NCI-H1105 (cell line): ENCODE measurements around the gene PPP1R12A.

Experiments
- DNase-seq: peaks from one replicate; lab custom pipeline; 2025; lab: John Stamatoyannopoulos, UW

Gene PPP1R12A

DNA sequence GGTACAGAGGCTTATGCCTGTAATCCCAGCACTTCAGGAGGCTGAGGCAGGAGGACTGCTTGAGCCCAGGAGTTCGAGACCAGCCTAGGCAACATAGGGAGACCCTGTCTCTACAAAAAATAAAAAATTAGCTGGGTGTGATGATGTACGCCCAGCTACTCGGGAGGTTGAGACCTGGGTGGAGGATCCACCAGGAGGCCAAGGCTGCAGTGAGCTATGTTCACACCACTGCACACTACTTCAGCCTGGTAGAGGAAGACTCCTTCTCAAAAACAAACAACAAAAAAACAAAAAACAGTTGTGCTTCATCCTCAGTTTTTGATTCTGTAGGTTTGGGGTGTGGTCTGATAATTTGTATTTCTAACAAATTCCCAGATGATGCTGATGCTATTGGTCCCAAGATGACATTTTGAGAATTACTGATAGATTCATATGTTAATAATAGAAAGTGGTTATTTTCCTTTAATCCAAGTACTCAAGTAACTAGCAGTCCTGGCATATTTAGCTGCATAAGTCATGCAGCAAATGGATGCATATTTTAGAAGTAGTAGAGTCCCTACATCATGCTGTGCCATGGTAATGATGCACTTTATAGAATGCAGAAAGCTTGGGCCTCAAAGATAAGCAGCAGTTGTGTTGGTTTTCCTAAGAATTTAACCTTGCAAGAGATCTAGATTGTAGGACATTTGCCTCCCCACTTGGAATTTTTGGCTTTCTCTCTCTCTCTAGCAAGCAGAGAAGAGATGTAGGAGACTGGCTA lies 168.0 kb downstream of the PPP1R12A start:
- no peak for DNase-seq

DNA sequence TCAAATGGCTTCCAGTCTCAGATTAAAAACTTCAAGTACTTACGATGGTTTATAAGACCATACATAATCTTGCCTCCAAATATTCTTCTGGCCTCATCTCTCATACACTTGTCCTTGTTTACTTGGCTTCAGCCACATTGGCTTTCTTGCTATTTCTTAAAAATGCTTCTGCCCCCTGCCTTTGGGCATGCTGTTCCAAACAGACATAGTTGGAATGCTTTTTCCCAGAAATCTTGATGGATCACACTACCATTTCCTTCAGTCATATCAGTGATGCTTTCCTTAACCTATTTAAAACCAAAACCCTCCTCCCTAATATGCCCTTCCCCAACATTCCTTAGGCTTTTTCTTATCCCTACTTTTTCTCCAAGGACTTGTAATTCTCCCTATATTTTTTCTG lies 169.7 kb downstream of the PPP1R12A start:
- no peak for DNase-seq

- DNase-seq = no peak
Observed at GRCh38 chr12:79764641-79765040, 170.3 kb downstream of the PPP1R12A start.

DNA sequence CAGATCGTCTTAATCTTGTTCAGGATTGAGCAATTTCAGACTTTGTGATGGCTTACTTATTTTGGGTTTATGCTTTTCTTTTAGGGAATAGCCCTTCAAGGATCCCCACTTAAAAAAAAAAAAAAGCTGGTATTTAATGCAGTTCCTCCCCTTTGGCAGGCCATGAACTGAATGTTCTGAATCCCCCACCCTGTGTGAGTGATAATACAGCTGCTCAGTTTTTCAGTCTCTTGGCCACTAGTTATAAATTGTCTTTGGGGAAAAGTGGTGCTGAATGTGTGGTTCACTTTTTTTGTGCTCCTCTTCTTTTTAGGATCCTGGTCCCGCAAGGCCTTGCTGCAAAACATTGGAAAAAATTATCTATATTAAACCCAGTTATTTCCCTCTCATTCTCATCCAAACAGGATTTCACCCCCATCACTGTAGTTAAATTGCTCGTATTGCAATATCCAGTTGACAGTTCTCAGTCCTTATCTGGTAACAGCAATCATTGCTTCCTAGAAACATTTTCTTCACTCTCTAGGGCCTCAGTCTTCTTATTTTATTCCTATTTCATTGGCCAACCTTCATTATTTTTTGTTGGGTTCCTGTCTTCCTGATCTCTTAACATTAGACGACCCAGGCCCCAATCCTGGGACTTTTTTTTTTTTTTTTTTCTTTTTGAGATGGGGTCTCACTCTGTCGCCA lies 171.0 kb downstream of the PPP1R12A start:
- DNase-seq = no peak

DNA sequence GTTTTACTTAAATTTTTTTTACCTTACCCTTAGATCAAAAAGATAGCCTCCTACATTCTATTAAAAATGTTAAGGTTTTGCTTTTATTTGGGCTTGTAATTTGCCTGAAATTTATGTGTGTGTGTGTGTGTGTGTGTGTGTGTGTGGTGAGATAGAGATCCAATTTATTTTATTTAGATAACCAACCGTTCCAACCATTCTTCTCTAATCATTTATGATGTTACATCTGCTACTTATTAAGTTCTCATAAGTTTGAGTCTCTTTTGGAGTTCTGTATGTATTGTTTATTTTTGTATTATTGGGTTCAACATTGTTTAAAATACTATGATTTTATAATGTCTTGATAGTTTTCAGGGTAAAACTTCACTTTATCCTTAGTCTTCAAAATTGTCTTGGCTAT lies 173.6 kb downstream of the PPP1R12A start:
- DNase-seq = no peak

DNA sequence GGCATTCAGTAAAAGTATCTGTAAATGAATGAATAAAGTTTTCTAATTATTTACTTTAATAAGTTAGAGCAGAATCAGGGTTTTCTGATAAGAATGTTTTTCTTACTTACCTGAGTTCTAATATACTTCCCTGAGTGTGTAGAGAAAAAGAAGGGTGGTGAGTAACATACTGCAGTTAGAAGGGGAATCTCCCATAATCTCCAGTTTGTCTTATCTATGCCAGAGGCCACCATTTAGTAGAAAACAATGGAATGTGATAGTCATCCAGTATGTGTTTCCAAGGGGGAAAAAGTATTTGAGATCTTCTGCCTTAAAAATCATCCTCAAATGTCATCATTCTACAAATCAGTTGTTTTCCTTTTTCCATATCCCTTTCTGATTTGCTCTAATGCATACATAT lies 187.6 kb downstream of the PPP1R12A start:
- no peak for DNase-seq

- DNase-seq = peak; percentile 60
Observed at GRCh38 chr12:79737875-79738718, 196.8 kb downstream of the PPP1R12A start.

DNA sequence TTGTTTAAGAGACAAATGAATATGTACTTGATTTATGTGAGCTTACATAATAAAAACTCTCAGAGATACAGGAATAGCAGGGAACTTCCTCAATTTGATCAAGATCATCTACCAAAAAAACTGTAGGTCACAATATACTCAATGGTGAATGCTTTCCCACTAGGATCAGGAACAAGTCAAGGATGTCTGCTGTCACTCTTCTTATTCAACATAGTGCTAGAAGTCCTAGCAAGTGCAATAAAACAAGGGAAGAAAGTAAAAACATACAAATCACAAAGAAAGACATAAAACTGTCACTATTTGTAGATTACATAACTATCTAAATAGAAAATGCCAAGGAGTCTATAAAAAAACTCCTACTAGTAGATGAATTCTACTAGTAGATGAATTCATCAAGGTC lies 202.3 kb downstream of the PPP1R12A start:
- DNase-seq = no peak

GRCh38 chr12:79725987-79726386 lies 208.9 kb downstream of the PPP1R12A start:
- no peak for DNase-seq
